ENCODE data around the gene ANGPTL7.

GRCh38 chr1:11145741-11146140, 43.4 kb upstream of the ANGPTL7 start:
- TF ChIP-seq JUND (IDR thresholded peaks at IDR 0.05) (no peak), POLR2A (IDR thresholded peaks at IDR 0.05; ENCODE audit: borderline replicate concordance, extremely low read depth, insufficient read depth, insufficient read length) (no peak), REST (IDR thresholded peaks at IDR 0.05; ENCODE audit: low read depth) (no peak), POLR2AphosphoS5 (IDR thresholded peaks at IDR 0.05; ENCODE audit: low read depth, low read length) (no peak)
